ENCODE measurements around the gene SUPT7L.
"Not testable (repeated sequence)": the region's sequence is repeated elsewhere in the genome, so short reads cannot be mapped to it uniquely, and the experiment has no call there.

The SUPT7L gene

DNA sequence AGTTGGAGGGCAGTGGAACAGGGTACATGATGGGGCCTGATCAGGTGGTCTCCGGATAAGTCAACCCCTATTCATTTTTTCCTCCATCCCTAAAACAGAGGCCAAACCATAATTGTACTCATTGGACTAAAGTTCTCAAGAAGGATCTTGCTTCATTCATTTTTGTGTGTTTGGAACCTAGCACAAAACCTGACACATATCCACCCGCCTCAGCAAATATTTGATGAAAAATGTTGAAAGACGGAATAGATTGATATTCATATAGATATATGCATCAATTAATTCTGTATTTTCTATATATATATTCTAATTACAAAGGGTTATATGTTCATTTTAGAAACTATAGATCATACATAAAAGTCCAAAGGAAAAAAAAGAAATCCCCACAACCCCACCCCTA lies 22.2 kb upstream of the SUPT7L start:
- no peak for DNase-seq (ENCODE audit: low read depth)

DNA sequence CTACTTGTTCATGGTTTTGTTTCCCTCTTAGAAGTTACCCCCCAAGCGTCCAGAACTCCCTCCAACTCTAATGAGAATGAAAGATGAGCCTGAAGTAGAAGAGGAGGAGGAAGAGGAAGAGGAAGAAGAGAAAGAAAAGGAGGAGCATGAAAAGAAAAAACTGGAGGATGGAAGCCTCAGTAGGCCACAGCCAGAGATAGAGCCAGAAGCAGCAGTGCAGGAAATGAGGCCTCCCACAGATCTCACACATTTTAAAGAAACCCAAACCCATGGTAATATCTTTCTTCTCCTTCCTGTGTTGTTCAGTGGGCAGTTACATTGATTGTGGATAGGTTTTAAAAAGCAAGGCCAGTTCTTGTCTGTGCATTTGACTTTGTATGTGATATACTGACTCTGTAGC lies 21.6 kb upstream of the SUPT7L start:
- DNase-seq (ENCODE audit: low read depth) = not testable (repeated sequence)

- peak; percentile 70 for DNase-seq (ENCODE audit: low read depth)
Measured at GRCh38 chr2:27683390-27684071, 20.1 kb upstream of the SUPT7L start.

- not testable (repeated sequence) for DNase-seq (ENCODE audit: low read depth)
Measured at GRCh38 chr2:27682334-27682771, 18.9 kb upstream of the SUPT7L start.

- no peak for DNase-seq (ENCODE audit: low read depth)
Measured at GRCh38 chr2:27681841-27682240, 18.4 kb upstream of the SUPT7L start.

GRCh38 chr2:27680571-27680970 lies 17.2 kb upstream of the SUPT7L start:
- DNase-seq (ENCODE audit: low read depth) = no peak

DNA sequence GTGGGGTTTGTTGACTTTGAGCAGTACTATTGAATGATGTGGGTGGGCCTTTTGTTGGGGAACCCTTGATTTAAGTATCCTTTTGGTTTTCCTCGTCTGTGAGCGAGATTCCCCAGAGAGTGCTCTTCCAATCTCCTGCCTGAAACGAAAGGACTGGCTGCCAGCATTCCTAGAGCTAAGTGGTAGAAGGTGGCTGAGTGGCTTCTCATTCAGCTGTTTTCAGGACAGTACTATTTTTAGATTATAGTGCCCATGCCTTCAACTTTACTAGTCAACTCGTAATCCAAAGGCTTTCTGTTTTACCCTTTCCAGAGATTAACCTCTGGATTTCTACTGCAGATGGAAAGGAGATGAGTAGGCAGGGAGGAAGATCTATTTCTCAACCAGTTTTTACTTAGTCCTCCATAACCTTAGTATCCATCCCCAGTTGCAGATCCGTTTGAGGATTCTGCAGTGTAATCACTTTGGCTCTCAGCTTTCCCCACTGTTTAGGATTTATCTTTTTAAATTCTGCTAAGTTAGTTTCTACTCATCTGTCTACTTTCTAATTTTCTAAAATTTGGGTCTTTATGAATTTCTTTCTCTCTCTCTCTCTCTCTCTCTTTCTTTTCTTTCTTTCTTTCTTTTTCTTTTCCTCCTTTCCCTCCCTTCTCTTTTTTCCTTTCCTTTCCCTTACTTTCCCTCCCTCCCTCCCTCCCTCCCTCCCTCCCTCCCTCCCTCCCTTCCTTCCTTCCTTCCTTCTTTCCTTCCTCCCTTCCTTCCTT lies 9.5 kb upstream of the SUPT7L start:
- no peak for DNase-seq (ENCODE audit: low read depth)

DNA sequence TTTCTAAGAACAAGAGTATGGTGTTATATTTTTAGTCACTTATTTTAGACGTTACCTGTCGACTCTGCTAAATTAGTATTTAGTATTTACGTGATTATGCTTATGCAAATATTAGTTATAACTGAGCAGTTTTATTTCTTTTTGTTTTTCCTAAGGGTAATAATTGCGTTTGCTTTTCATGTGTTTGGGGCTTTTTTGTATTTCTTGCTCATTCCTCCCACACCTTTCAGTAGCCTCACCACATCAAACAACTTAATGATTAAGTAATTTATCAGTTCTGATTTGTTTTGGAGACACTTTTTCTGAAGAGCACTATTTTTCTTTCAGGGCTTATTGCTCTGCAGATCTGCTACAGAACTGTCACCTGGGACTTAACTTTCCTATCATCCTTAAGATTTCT lies 7.8 kb upstream of the SUPT7L start:
- no peak for DNase-seq (ENCODE audit: low read depth)

DNA sequence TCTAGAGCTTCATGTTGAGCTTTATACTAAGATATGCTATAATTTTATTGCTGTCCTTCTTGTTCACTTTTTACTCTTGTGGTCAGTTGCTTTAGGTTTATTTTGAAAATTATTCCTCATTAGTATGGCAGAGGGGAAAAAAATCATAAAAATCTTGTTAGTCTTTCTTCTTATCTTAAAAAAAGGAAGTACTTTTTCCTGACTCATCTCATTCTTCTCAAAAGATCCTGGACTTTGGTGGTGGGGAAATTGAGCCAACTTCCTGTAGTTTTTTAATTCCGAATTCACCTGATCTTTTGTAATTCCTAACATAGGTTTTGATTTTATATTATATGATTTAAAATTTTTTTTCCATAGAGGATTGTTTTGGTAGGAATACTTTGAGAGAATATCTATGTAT lies 4.0 kb upstream of the SUPT7L start:
- DNase-seq (ENCODE audit: low read depth) = no peak

GRCh38 chr2:27664622-27665363 lies 1.4 kb upstream of the SUPT7L start:
- no peak for DNase-seq (ENCODE audit: low read depth)

- no peak for DNase-seq (ENCODE audit: low read depth)
Measured at GRCh38 chr2:27664154-27664574, 750 bp upstream of the SUPT7L start.

DNA sequence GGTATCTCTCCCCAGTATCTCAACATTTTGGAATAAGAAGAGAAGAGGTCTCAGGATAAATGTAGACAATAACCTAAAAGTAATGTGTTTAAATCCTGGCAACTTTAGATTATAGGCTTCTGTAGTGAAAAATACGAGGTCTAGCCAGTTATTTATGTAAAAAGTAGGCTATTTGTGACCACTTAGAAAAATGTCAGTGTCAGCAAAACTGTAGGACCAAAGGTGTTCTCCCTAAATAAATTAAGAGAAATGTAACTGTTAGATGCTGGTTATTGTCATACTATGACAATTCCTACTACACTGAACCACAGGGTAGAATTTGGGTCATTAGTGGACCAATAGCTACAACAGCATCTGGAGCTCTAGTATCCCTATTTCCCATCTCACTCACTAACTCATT lies 2.0 kb downstream of the SUPT7L start:
- no peak for DNase-seq (ENCODE audit: low read depth)

GRCh38 chr2:27655155-27655951 lies 8.1 kb downstream of the SUPT7L start:
- DNase-seq (ENCODE audit: low read depth) = no peak

DNA sequence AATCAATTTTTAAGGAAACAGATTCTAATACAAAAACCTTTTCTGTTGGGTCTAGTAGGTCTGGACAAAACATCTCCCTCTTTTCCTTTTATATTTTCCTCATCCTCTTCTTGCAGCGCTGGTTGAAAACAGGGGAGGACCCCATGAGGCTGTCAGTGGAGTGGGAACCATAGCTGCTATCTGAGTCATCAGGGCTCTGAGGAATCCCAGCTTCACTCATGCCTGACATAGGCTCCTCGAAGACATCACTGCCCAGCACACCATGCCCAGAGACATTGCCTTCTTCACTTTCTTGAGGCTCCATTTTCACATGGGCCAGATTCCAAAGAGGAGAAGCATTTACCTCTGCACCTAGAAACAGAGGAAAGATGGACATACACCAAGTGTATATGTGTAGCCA lies 10.0 kb downstream of the SUPT7L start:
- DNase-seq (ENCODE audit: low read depth) = no peak

DNA sequence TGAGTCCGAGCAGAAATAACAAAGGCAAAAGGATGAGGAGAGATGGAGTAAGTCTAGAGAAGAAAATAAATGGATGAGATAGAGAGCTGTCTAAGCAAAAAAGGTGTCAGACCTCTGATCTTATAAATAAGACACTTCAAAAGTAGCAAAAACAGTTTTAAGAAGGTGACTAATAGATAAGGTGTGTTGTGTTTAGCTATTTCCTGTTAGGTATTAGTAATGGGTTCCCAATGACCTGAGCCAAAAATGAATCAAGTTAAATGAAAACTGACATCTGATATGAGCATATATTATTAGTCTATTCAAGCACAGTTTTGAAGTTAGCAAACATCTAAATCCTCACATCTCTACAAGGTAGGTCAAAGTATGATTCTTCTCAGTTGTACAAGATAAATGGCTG lies 10.6 kb downstream of the SUPT7L start:
- DNase-seq (ENCODE audit: low read depth) = no peak

GRCh38 chr2:27652341-27652740 lies 11.1 kb downstream of the SUPT7L start:
- no peak for DNase-seq (ENCODE audit: low read depth)

DNA sequence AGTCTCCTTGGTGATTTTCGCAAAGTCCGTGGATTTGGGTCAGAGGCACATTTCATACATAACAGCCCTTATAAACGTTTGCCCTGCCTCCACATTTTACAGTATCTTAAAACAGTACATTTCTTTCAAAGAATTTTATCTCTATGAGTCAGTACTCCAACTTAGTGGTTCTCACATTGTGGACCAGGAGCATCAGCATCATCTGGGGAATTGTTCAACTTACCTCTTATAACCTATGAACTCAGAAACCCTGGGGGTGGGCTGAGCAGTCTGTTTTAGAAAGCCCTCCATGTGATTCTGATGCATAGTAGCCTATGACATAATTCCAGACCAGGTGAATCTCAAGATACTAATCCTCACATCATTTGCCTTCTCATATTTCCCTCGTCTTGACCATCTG lies 12.4 kb downstream of the SUPT7L start:
- DNase-seq (ENCODE audit: low read depth) = no peak

DNA sequence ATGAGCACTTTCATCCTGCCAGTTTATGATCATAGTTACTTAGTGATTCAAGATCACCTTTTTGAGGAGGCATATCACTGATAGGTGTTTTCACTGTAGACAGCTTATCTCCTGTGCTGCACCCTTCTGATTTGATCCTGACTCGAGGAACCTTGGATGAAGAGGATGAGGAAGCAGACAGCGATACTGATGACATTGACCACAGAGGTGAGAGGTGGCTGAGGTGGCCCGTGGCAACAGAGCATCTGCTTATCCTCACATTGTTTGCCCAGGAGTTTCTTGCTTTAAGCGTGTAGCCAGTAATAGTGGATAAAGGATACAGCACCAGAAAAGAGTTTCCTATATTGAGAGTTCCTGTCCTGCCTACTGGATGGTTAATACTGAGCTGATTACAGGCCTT lies 15.7 kb downstream of the SUPT7L start:
- DNase-seq (ENCODE audit: low read depth) = no peak

DNA sequence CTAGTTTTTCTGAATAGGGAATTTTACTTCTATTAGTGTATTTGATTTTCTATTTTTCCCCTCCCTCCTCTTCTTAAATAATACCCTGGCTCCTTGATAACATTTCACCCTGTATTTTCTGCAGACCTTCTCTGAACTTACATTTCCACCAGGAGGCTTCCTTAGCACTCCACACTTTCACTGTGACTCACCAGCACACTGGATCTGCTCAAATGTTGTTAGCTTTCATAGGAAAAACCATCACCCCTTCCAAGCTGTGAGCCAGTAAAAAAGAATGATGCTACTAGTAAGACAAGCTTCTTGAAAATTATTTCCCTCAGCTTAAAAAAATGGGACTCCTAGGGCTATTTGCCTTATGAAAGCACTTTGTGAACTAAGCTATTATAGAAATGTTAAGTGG lies 16.1 kb downstream of the SUPT7L start:
- no peak for DNase-seq (ENCODE audit: low read depth)

DNA sequence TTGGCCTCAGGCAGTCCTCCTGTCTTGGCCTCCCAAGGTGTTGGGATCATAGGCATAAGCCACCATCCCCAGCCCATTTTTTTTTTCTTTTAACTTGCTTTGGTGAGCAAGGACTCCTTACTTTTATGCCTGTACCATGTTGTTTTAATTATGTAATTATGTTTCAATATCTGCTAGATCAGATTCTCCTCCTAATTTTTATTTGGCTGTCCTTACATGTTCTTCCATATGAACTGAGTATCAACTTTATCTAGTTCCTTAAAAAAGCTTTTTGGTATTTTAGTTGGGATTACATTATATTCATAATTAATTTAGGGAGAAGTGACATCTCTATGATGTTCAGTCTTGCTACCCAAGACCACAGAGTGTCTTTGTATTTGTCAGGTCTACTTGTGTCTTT lies 18.2 kb downstream of the SUPT7L start:
- DNase-seq (ENCODE audit: low read depth) = no peak

DNA sequence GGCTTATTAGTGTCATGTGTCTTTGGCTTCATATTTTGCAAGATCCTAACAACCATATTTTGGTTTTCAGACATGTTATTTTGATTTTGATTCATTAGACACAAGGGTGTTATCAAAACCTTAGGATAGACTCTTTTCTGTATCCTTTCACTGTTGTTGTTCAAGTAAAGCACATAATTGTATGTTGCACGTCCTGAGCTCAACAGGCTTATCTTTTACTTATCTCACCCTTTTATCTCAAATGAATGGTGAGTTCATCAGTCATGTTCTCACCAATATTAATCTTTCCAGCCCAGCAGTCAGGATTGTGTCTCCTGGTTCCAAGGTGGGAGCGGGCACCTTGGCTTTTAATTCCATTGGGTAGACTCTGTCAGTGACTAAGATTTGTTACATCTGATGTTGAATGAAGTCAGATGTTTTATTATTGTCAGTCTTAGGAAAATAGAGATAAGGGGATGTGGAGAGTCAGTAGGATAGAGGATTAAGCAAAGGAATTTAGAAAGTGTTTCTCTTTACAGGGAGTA lies 22.6 kb downstream of the SUPT7L start:
- DNase-seq (ENCODE audit: low read depth) = no peak

GRCh38 chr2:27638709-27639108 lies 24.7 kb downstream of the SUPT7L start:
- no peak for DNase-seq (ENCODE audit: low read depth)
